IMR-90 (cell line): Measurements from ENCODE around the gene UBE2L3. TPM values are rescaled to one million over a fixed set of nuclear protein-coding genes. Genes with fewer than 3 reads are reported as not detected.

ENCODE experiments used
- ATAC-seq: fragments of 200-7000 bp; cut with Tn5 transposase; 2 replicates; pipeline ENCODE4 v1.9.1; 2020; ENCODE audit warnings: low read depth, mild to moderate bottlenecking, moderate library complexity
- BruUV-seq: library from RNA; stranded (reverse); fragments of 400-500 nt; replicated peaks from 2 replicates; lab custom pipeline; 2021; lab: Mats Ljungman, UMichigan
- CTCF ChIA-PET: fragments of 300-600 bp; formaldehyde crosslinking; extraction: SDS; loops from one replicate; lab custom pipeline; 2021; ENCODE audit warnings: antibody characterized with exemption; lab: Yijun Ruan, JAX
- POLR2A ChIA-PET: fragments of 300-600 bp; sonication (Branson Sonifier 250); formaldehyde crosslinking; loops from one replicate; lab custom pipeline; 2022; ENCODE audit warnings: antibody characterized with exemption; ENCODE audit not compliant: unreplicated experiment; lab: Charles Lee
- DNase-seq: peaks from one replicate; pipeline ENCODE4 v3.0.0; 2013
- H2AFZ ChIP-seq: replicated peaks from 2 replicates; pipeline ENCODE3; 2013; ENCODE audit warnings: low read length, mild to moderate bottlenecking; ENCODE audit not compliant: poor library complexity
- H2AK5ac ChIP-seq: 2 replicates; pipeline ENCODE4 v1.6.1; 2013; ENCODE audit warnings: low read depth, low read length, inconsistent platforms
- H2AK9ac ChIP-seq: replicated peaks from 2 replicates; pipeline ENCODE3; 2013; ENCODE audit warnings: mild to moderate bottlenecking, low read depth, low read length, moderate library complexity; ENCODE audit not compliant: poor library complexity
- H2BK120ac ChIP-seq: 2 replicates; pipeline ENCODE4 v1.6.1; 2013; ENCODE audit warnings: low read depth, low read length, inconsistent platforms
- H2BK15ac ChIP-seq: 3 replicates; pipeline ENCODE4 v1.6.1; 2013; ENCODE audit warnings: low read depth, low read length, inconsistent platforms
- H2BK20ac ChIP-seq: 2 replicates; pipeline ENCODE4 v1.6.1; 2013; ENCODE audit warnings: low read depth, mild to moderate bottlenecking, inconsistent platforms, low read length, moderate library complexity
- H2BK5ac ChIP-seq: 2 replicates; pipeline ENCODE4 v1.6.1; 2013; ENCODE audit warnings: mild to moderate bottlenecking, low read depth, low read length, inconsistent platforms; ENCODE audit not compliant: poor library complexity, severe bottlenecking
- H3K14ac ChIP-seq: replicated peaks from 2 replicates; pipeline ENCODE4 v1.6.1; 2013; ENCODE audit warnings: low read depth, low read length, inconsistent platforms
- H3K18ac ChIP-seq: 2 replicates; pipeline ENCODE4 v1.6.1; 2013; ENCODE audit warnings: low read depth, low read length, control low read depth
- H3K23ac ChIP-seq: 2 replicates; pipeline ENCODE4 v1.6.1; 2013; ENCODE audit warnings: low read depth, low read length, inconsistent platforms
- H3K27ac ChIP-seq: 2 replicates; pipeline ENCODE4 v1.5.1; 2013; ENCODE audit warnings: mild to moderate bottlenecking, control low read depth, low read length; ENCODE audit not compliant: insufficient read depth
- H3K27me3 ChIP-seq: 2 replicates; pipeline ENCODE4 v1.6.1; 2013; ENCODE audit warnings: low read length; ENCODE audit not compliant: control insufficient read depth, insufficient read depth
- H3K36me3 ChIP-seq: 2 replicates; pipeline ENCODE4 v1.6.1; 2013; ENCODE audit warnings: low read length, mixed read lengths; ENCODE audit not compliant: control insufficient read depth, insufficient read depth
- H3K4ac ChIP-seq: 2 replicates; pipeline ENCODE4 v1.6.1; 2013; ENCODE audit warnings: low read depth, low read length, inconsistent platforms
- H3K4me1 ChIP-seq: 2 replicates; pipeline ENCODE4 v1.6.1; 2013; ENCODE audit warnings: low read length, mixed read lengths; ENCODE audit not compliant: control insufficient read depth, insufficient read depth
- H3K4me2 ChIP-seq: 2 replicates; pipeline ENCODE4 v1.6.1; 2013; ENCODE audit warnings: low read depth, mild to moderate bottlenecking, control low read depth, low read length, moderate library complexity
- H3K4me3 ChIP-seq: 2 replicates; pipeline ENCODE4 v1.5.1; 2013; ENCODE audit warnings: low read depth, mild to moderate bottlenecking, control low read depth, low read length, moderate library complexity; ENCODE audit not compliant: insufficient read depth
- H3K56ac ChIP-seq: 2 replicates; pipeline ENCODE4 v1.6.1; 2013; ENCODE audit warnings: low read length, inconsistent platforms; ENCODE audit not compliant: insufficient read depth; ENCODE audit errors: extremely low read depth
- H3K79me1 ChIP-seq, 2 experiments: 2 replicates each; pipeline ENCODE4 v1.6.1; 2013; ENCODE audit warnings: low read length in 2 of 2, inconsistent platforms in 1 of 2, low read depth in 1 of 2
- H3K9ac ChIP-seq: 2 replicates; pipeline ENCODE4 v1.6.1; 2013; ENCODE audit warnings: low read depth, low read length, control low read depth
- H3K9me1 ChIP-seq: 2 replicates; pipeline ENCODE4 v1.6.1; 2013; ENCODE audit warnings: low read length, inconsistent platforms; ENCODE audit not compliant: insufficient read depth
- H3K9me3 ChIP-seq: 2 replicates; pipeline ENCODE4 v1.6.1; 2013; ENCODE audit warnings: low read length; ENCODE audit not compliant: control insufficient read depth, insufficient read depth
- H4K20me1 ChIP-seq: 2 replicates; pipeline ENCODE4 v1.6.1; 2013; ENCODE audit warnings: low read length, inconsistent platforms; ENCODE audit not compliant: insufficient read depth
- H4K5ac ChIP-seq: 2 replicates; pipeline ENCODE4 v1.6.1; 2013; ENCODE audit warnings: mild to moderate bottlenecking, low read depth, low read length, control low read depth
- H4K8ac ChIP-seq, 2 experiments: 2 replicates each; pipeline ENCODE4 v1.6.1; 2013; ENCODE audit warnings: low read depth in 2 of 2, low read length in 2 of 2, control low read depth in 1 of 2, inconsistent platforms in 1 of 2
- H4K91ac ChIP-seq: 2 replicates; pipeline ENCODE4 v1.6.1; 2013; ENCODE audit warnings: low read depth, low read length, inconsistent platforms; ENCODE audit not compliant: insufficient read depth
- CEBPB ChIP-seq: IDR thresholded peaks from 2 replicates; pipeline ENCODE4 v1.6.1; 2012; ENCODE audit warnings: low read depth, low read length, improper control_type of control experiment
- CHD1 ChIP-seq: IDR thresholded peaks from 2 replicates; pipeline ENCODE4 v1.6.1; 2012; ENCODE audit warnings: low read depth, low read length, improper control_type of control experiment
- CTCF ChIP-seq: conservative IDR thresholded peaks from 2 replicates; pipeline ENCODE4 v1.5.1; 2012; ENCODE audit warnings: mild to moderate bottlenecking, low read depth, low read length, improper control_type of control experiment
- ELK1 ChIP-seq: fragments of 150-350 bp; IDR thresholded peaks from 2 replicates; pipeline ENCODE4 v1.6.1; 2016; ENCODE audit warnings: low read depth, mild to moderate bottlenecking, low read length, moderate library complexity, borderline replicate concordance
- FOS ChIP-seq: fragments of 150-350 bp; IDR thresholded peaks from 2 replicates; pipeline ENCODE4 v1.6.1; 2016; ENCODE audit warnings: low read depth, low read length
- MAFK ChIP-seq: IDR thresholded peaks from 2 replicates; pipeline ENCODE4 v1.6.1; 2012; ENCODE audit warnings: low read depth, low read length, improper control_type of control experiment
- MAZ ChIP-seq: IDR thresholded peaks from 2 replicates; pipeline ENCODE4 v1.6.1; 2012; ENCODE audit warnings: low read depth, mild to moderate bottlenecking, low read length, improper control_type of control experiment, moderate library complexity, borderline replicate concordance
- MXI1 ChIP-seq: IDR thresholded peaks from 2 replicates; pipeline ENCODE4 v1.6.1; 2012; ENCODE audit warnings: low read depth, mild to moderate bottlenecking, low read length, moderate library complexity, borderline replicate concordance
- NFE2L2 ChIP-seq: fragments of 150-350 bp; IDR thresholded peaks from 2 replicates; pipeline ENCODE4 v1.6.1; 2016; ENCODE audit warnings: low read depth, mild to moderate bottlenecking, low read length
- POLR2A ChIP-seq: IDR thresholded peaks from 2 replicates; pipeline ENCODE4 v1.6.1; 2012; ENCODE audit warnings: mild to moderate bottlenecking, low read depth, low read length
- RAD21 ChIP-seq: IDR thresholded peaks from 2 replicates; pipeline ENCODE4 v1.6.1; 2012; ENCODE audit warnings: low read length, improper control_type of control experiment
- RCOR1 ChIP-seq: IDR thresholded peaks from 2 replicates; pipeline ENCODE4 v1.6.1; 2012; ENCODE audit warnings: mild to moderate bottlenecking, low read length, improper control_type of control experiment; ENCODE audit not compliant: insufficient replicate concordance
- RFX5 ChIP-seq: IDR thresholded peaks from 2 replicates; pipeline ENCODE4 v1.8.0; 2012; ENCODE audit warnings: low read depth, mild to moderate bottlenecking, low read length, moderate library complexity
- SMC3 ChIP-seq: fragments of 150-350 bp; IDR thresholded peaks from 2 replicates; pipeline ENCODE4 v1.6.1; 2016; ENCODE audit warnings: low read depth, mild to moderate bottlenecking, antibody characterized with exemption, low read length, moderate library complexity
- USF2 ChIP-seq: fragments of 150-350 bp; IDR thresholded peaks from 2 replicates; pipeline ENCODE4 v1.6.1; 2017; ENCODE audit warnings: mild to moderate bottlenecking, antibody characterized with exemption, low read length, low read depth
- WGBS, 2 experiments: methylation state at CpG; one replicate each; pipeline versions ENCODE4 v1.1.5 to v1.1.7; 2013; ENCODE audit warnings: missing lambda C conversion rate in 2 of 2; ENCODE audit not compliant: insufficient read length in 1 of 2; ENCODE audit errors: extremely low coverage in 2 of 2; 5-methylcytosine and 5-hydroxymethylcytosine counted together
- dilution Hi-C: fragments of 300-500 bp; cut with HindIII; formaldehyde crosslinking; loops from one replicate; pipeline ENCODE4 v1.14.3; 2018; ENCODE audit warnings: low sequenced_read_pairs; ENCODE audit not compliant: unreplicated experiment
- in situ Hi-C: fragments of 300-500 bp; cut with MboI; formaldehyde crosslinking; loops from 3 replicates; pipeline ENCODE4 v1.14.3; 2019; ENCODE audit warnings: low sequenced_read_pairs, inconsistent platforms, mixed read lengths
- intact Hi-C: fragments of 100-400 bp; cut with micrococcal nuclease; formaldehyde crosslinking; loops from 2 replicates; pipeline ENCODE4 v1.10.0; 2022
- polyA plus RNA-seq, 3 experiments: library from polyadenylated mRNA; depleted of rRNA; stranded (reverse); fragments of >200 nt; gene quantifications; 2 replicates each; pipeline ENCODE4 v1.2.3, GENCODE V29; 2012; ENCODE audit warnings: low replicate concordance in 1 of 3
- total RNA-seq: library from RNA; depleted of rRNA; stranded (reverse); fragments of >200 nt; gene quantifications from 2 replicates; pipeline ENCODE4 v1.2.3, GENCODE V29; 2012

Gene UBE2L3
- total and polyA plus RNA-seq, 2 of the 4 experiments (the other 2 are of a cell fraction) = 29.0 to 72.9 TPM

GRCh38 chr22:21573750-21574494 lies 6.4 kb downstream of the UBE2L3 start:
- Histone ChIP-seq H3K27me3 (no peaks in the 10 kb centered on the region), H3K27ac (no peak overlapping the region), H2AK9ac (no peak overlapping the region), H2BK120ac (no peak overlapping the region), H2AK5ac (no peak overlapping the region), H3K36me3 (peaks cover 5% of the 10 kb centered on the region), H3K9me3 (no peaks in the 10 kb centered on the region), H4K5ac (no peak overlapping the region), H4K8ac (no peak overlapping the region), H3K4me1 (peaks cover 27% of the 10 kb centered on the region), H3K4me3 (no peak overlapping the region), H4K91ac (no peak overlapping the region), H3K79me1 (peaks cover 3 to 54% of the 10 kb centered on the region in 2 experiments; a peak in 3 of 4 replicates), H3K9me1 (peaks cover 42% of the 10 kb centered on the region), H2AFZ (no peak overlapping the region), H3K23ac (peak overlapping the region; percentile 42; the same call in 1 of the 2 replicates), H3K56ac (no peak overlapping the region), H3K4ac (no peak overlapping the region), H3K18ac (no peak overlapping the region), H2BK5ac (no peak overlapping the region), H2BK15ac (no peak overlapping the region), H3K14ac (no peak overlapping the region), H4K20me1 (peaks cover 100% of the 10 kb centered on the region), H2BK20ac (no peak overlapping the region), H3K4me2 (0 out of 2 replicates have a peak overlapping the region, but pooled peaks have one; percentile 14), H3K9ac (no peak overlapping the region)
- ChIA-PET CTCF (interaction anchor here (1.0 to 1.3 kb wide), 2 partner anchors 10 to 55 kb away, joined by 3 to 4 read pairs; no protein-coding TSS in a partner anchor), POLR2A (no interaction called here)
- dilution Hi-C loops (no loop called here), in situ Hi-C loops (no loop called here), intact Hi-C loops (no loop called here)
- ATAC-seq (no peak), DNase-seq (no peak)
- no TSS peak for BruUV-seq
- WGBS, 2 experiments = 94% methylated on average over 3 of the region's 5 CpGs; no CpG with 5 or more reads in 1 of the 2 experiments
- no peak for TF ChIP-seq FOS
- TF ChIP-seq RCOR1 = no peak
- TF ChIP-seq CEBPB = no peak
- no peak for TF ChIP-seq CHD1
- no peak for TF ChIP-seq USF2
- TF ChIP-seq ELK1 = no peak
- TF ChIP-seq MXI1 = no peak
- no peak for TF ChIP-seq MAZ
- no peak for TF ChIP-seq NFE2L2
- no peak for TF ChIP-seq CTCF
- no peak for TF ChIP-seq RFX5
- TF ChIP-seq POLR2A = no peak
- TF ChIP-seq MAFK = no peak
- TF ChIP-seq SMC3 = no peak
- no peak for TF ChIP-seq RAD21
